Measurements from ENCODE around the gene ERCC8.
A peak's percentile ranks its signal among the peaks of the same experiment; 100 is the strongest.
"Not testable (repeated sequence)": the region's sequence is repeated elsewhere in the genome, so short reads cannot be mapped to it uniquely, and the experiment has no call there.

The ERCC8 gene

DNA sequence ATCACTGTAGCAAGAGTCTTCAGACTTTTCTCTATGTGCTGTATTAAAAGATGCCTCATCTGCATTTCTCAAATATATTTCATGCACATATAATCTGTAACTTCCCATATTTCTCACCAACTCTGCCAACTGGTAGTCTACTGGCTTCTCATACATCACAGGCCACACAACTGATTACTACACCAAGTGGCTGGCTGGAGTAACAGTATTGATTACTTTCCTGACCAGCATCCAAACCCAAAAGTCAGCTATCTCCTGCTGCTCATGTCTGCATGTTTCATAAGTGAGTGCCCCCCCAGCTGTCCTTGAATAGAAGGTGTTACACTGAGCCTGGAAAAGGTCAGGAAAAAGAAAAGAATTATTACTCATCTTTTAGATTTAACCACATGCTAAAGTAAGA, 17.4 kb downstream of the ERCC8 start:
- DNase-seq (ENCODE audit: low read depth, low spot score) = no peak
- H3K27ac ChIP-seq = no peak overlapping the region

GRCh38 chr5:60918466-60918865, 26.4 kb downstream of the ERCC8 start:
- DNase-seq (ENCODE audit: low read depth, low spot score) = no peak
- H3K27ac ChIP-seq = no peak overlapping the region

DNA sequence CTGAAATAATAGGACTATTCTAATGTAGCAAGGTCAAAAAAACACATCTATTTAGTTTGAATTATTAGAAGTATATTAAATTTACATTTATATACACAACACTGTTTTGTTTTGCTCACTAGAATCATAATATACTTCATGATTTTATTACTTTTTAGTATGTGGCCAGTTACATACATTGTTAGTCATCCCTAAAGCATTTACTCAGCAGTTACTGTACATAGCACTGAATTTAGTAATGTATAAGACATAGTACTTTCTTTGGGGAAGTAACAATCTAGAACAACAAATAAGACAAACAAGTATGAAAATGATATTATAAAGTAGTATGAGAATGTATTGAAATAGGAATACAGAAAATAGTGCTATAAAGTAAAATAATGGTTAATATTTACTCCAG, 28.2 kb downstream of the ERCC8 start:
- H3K27ac ChIP-seq = no peak overlapping the region
- no peak for DNase-seq (ENCODE audit: low read depth, low spot score)

DNA sequence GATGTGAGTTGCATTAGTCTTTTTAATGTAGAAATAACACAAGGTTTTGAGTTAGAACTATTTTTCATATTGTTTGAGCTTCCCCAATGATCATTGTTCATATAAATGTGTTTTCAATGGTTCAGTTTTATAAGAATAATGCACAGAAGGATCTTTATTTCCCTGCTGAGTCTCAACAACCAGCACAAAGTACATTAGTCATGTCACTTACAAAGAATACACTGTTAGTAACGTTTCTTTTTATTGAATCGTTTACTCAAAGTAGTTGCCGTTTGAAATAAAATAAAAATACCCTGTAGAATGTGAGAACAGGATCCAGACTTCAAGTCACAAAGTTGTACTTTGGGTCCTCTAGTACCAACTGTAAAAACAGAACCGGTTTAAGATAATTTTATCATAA, 41.5 kb downstream of the ERCC8 start:
- DNase-seq (ENCODE audit: low read depth, low spot score) = no peak

GRCh38 chr5:60896991-60897390, 47.9 kb downstream of the ERCC8 start:
- no peak overlapping the region for H3K27ac ChIP-seq
- no peak for DNase-seq (ENCODE audit: low read depth, low spot score)

More for the DNA sequence above, 41.5 kb downstream of the ERCC8 start:
- no peak overlapping the region for H3K27ac ChIP-seq

DNA sequence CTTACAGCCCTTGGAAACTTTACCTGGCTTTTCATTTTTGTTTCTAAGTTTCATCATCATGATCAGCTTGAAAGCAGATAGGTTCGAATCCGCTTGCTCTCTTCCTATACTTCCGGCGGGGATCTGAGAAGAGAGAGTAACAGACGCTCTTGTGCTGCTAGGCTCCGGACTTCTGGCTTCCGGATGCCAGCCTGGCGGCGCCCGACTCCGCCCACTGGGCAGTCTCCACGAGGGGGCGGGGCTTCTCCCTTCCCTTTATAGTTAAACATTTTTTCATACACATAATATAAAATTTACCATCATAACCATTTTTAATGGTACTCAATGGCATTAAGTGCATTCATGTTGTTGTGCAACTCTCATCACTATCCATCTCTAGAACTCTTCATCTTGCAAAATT, 51.3 kb downstream of the ERCC8 start:
- no peak for DNase-seq (ENCODE audit: low read depth, low spot score)
- H3K27ac ChIP-seq = no peak overlapping the region

DNA sequence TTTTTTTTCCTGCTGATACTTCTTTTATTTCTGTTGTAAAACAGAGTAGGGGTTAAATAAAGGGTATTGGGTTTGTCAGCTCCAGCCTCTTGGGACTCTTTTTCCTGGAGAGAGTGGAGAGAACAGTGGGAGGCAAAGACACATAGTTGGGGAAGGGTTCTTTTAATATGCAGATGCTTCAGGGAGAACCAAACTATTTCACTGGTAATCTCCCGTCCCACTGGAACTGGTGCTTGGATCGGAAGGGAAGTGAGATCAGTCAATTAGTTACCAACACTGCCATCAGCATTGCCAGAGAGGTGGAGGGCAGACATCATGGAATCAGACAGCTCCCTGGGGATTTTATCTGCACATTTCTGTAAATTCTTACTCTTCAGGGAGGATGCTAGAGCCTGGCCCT, 53.2 kb downstream of the ERCC8 start:
- H3K27ac ChIP-seq = no peak overlapping the region
- no peak for DNase-seq (ENCODE audit: low read depth, low spot score)

GRCh38 chr5:60888359-60889061, 56.4 kb downstream of the ERCC8 start:
- no peak for DNase-seq (ENCODE audit: low read depth, low spot score)
- no peak overlapping the region for H3K27ac ChIP-seq

DNA sequence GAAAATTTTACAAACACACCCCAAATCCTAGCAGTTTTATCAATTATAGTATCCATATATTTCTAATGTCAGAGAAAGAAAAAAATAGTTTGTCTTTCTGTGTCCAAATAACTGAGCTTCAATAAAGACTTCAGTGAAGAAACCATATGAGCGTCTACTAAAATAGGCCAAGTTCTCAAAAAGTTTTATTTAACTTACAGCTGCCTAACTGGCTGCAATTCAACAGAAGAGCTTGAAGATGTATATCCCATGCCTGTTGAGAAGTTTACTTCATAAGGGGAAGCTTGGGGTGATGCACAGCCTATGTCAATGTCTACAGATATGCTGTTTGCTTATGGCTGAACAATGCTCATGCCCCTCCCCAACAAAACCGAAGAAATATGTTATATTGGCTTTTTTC, 57.1 kb downstream of the ERCC8 start:
- no peak for DNase-seq (ENCODE audit: low read depth, low spot score)
- no peak overlapping the region for H3K27ac ChIP-seq

DNA sequence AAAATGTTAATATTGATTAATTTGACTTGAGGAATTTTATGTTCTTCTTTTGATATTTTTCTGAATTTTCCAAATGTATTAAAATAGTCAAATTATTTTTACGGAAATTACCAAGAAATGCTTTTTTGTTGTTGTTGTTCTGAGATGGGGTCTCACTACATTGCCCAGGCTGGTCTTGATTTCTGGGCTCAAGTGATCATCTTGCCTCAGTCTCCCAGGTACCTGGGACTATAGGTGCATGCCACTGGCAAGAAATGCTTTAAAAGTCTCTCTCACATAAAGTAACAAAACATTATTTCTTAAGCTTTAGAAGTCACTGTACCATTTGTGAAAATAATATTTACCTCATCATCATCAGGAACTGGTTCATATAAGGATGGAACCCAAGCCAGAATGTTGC, 57.8 kb downstream of the ERCC8 start:
- H3K27ac ChIP-seq = no peak overlapping the region
- no peak for DNase-seq (ENCODE audit: low read depth, low spot score)

DNA sequence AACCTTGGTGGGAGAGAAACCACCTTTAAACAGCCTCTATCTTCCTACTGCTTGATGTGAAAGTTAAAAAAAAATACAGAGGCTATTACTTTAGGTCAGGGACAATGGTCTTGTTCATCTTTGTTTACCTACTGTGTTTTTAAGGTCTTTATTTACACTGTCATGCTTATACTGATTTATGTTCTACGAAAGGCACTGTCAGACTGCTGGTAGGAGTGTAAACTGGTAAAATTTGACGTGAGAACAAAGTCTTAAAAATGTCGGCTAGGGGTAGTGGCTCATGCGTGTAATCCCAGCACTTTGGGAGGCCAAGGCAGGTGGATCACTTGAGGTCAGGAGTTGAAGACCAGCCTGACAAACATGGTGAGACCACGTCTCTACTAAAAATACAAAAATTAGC, 58.7 kb downstream of the ERCC8 start:
- H3K27ac ChIP-seq = no peak overlapping the region
- no peak for DNase-seq (ENCODE audit: low read depth, low spot score)

DNA sequence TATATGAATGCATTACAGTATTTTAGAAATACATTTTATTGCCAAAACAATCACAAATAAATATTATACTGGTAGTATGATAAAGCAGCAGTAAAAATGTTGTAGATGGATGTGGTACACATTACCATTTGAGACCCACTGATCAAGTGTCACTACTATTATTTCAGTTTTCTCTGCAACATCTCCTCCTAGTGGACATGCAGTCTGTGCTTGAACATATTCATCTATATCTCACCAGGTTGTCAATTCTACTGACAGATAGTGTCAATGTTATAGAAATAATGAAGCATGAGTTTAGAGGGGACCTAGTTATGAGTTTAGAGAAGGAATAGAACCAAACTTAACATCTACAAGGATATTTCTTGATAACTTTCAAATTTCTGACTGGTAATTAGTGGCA, 61.6 kb downstream of the ERCC8 start:
- H3K27ac ChIP-seq = no peak overlapping the region
- DNase-seq (ENCODE audit: low read depth, low spot score) = no peak

DNA sequence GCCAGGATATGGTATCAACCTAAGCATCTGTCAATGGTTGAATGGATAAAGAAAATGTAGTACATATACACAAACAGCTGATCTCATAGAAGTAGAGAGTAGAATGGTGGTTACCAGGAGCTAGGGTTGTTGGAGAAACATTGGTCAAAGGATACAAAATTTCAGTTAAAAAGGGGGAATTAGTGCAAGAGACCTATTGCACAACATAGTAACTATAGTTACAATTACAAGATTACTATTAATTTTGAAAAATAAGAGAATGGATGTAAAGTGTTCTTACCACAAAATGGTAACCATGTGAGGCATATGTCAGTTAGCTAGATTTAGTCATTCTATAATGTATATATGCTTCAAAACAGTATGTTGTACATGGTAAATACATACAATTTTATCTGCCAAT, 72.0 kb downstream of the ERCC8 start:
- DNase-seq (ENCODE audit: low read depth, low spot score) = no peak
- H3K27ac ChIP-seq = no peak overlapping the region

DNA sequence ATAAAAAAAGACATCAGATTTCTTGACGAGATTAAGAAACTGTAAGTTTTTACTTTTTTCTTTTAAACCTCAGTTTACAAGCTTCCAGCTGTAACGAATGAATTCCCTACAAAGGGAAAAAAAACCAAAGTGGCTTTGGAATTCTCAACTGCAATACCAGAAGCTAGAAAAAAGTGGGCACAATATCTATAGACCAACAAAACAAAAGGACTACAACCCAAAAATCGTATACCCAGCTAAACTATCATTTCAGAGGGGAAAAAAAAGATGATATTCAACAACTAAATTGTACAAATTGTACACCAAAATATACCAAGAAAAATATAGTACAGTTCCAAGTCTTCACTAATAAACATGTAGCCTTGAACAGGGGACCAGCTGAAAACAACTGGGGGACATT, 74.0 kb downstream of the ERCC8 start:
- no peak for DNase-seq (ENCODE audit: low read depth, low spot score)
- no peak overlapping the region for H3K27ac ChIP-seq

DNA sequence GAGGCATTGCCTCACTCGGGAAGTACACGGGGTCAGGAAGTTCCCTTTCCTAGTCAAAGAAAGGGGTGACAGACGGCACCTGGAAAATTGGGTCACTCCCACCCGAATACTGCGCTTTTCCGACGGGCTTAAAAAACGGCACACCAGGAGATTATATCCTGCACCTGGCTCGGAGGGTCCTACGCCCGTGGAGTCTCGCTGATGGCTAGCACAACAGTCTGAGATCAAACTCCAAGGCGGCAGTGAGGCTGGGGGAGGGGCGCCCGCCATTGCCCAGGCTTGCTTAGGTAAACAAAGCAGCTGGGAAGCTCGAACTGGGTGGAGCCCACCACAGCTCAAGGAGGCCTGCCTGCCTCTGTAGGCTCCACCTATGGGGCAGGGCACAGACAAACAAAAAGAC, 84.3 kb downstream of the ERCC8 start:
- DNase-seq (ENCODE audit: low read depth, low spot score); H3K27ac ChIP-seq: not testable (repeated sequence)

DNA sequence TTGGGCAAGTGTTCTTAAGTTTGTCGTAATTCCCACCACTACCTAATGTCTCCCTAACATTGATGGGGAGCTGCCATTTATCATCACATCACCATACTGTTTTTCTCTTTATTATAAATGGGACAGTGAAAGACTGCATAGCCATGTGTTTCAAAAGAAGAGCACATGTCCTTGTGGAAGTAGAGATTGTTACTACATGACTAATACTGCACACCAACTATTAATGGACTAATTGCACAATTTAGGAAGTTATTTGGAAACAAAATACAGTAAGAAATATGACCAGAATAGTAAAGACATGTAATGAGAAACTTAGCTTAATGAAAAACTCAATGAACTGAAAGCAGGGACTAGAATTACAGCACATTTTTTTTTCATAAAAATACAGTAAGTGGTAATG, 88.8 kb downstream of the ERCC8 start:
- peak; percentile 44 for DNase-seq (ENCODE audit: low read depth, low spot score)
- H3K27ac ChIP-seq = no peak overlapping the region

GRCh38 chr5:60852940-60853339, 91.9 kb downstream of the ERCC8 start:
- H3K27ac ChIP-seq = no peak overlapping the region
- no peak for DNase-seq (ENCODE audit: low read depth, low spot score)

GRCh38 chr5:60852317-60852716, 92.6 kb downstream of the ERCC8 start:
- H3K27ac ChIP-seq = no peak overlapping the region
- no peak for DNase-seq (ENCODE audit: low read depth, low spot score)

GRCh38 chr5:60851626-60852025, 93.2 kb downstream of the ERCC8 start:
- no peak for DNase-seq (ENCODE audit: low read depth, low spot score)
- H3K27ac ChIP-seq = no peak overlapping the region

DNA sequence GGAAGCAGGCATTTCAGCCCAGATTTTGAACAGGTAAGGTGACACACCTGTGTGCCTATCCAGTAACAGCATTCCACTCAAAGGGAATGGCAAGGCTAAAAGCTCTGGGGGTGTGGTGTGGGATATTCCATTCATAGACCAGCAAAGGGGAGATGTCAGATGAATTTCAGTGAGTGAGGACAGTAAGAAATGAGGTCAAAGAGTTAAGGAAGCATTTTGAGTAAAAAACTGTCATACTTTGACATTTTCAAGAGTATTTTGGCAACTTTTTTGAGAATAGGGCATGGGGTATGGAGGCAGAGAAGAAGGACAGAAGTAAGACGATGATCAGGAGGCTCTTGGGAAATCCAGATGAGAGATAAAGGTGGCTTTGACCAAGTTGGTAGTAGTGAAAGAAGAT, 98.6 kb downstream of the ERCC8 start:
- H3K27ac ChIP-seq = no peak overlapping the region
- DNase-seq (ENCODE audit: low read depth, low spot score) = no peak

- DNase-seq (ENCODE audit: low read depth, low spot score) = peak; percentile 39
- H3K27ac ChIP-seq = peak within 1 kb of the TSS; percentile 49
Measured at GRCh38 chr5:60843936-60844905, 100.6 kb downstream of the ERCC8 start, which contains the start of gene ELOVL7. Gene ELOVL7, minus strand, starts transcription at chr5:60844269. Its CDS starts 56,872 bp downstream, at chr5:60787397.

Data from epithelial cell of prostate (primary cell).